HCT116 (cell line): Measurements from ENCODE around the gene HSPB1. TPM values are rescaled to one million over a fixed set of nuclear protein-coding genes. Genes with fewer than 3 reads are reported as not detected.
"Not testable (repeated sequence)": the region's sequence is repeated elsewhere in the genome, so short reads cannot be mapped to it uniquely, and the experiment has no call there.

ENCODE experiments used
- ATAC-seq: fragments of 200-7000 bp; cut with Tn5 transposase; 2 replicates; pipeline ENCODE4 v1.9.1; 2020; ENCODE audit warnings: mild to moderate bottlenecking, moderate library complexity
- BruUV-seq: library from RNA; stranded (reverse); fragments of 400-500 nt; replicated peaks from 2 replicates; lab custom pipeline; 2021; lab: Mats Ljungman, UMichigan
- CTCF ChIA-PET: fragments of 300-600 bp; sonication (Branson Sonifier 250); formaldehyde crosslinking; loops from one replicate; lab custom pipeline; 2021; ENCODE audit warnings: antibody characterized with exemption; lab: Charles Lee
- POLR2A ChIA-PET: fragments of 300-600, 350-600 bp; sonication (Branson Sonifier 250); formaldehyde crosslinking; loops from one replicate; lab custom pipeline; 2021; ENCODE audit warnings: antibody characterized with exemption; lab: Charles Lee
- RAD21 ChIA-PET, 2 experiments: fragments of 300-600 bp; sonication (Branson Sonifier 250); formaldehyde crosslinking; loops; one replicate each; lab custom pipeline; 2023; ENCODE audit warnings: low total read pairs in 2 of 2; ENCODE audit not compliant: uncharacterized antibody in 2 of 2, unreplicated experiment in 2 of 2, low non-redundant PET in 1 of 2; lab: Charles Lee
- DNase-seq: peaks from one replicate; pipeline ENCODE4 v3.0.0-alpha.2; 2010; ENCODE audit warnings: low read depth, low spot score
- H2AFZ ChIP-seq: fragments of 200-600 bp; shearing (Covaris generic), sonication (generic); 2 replicates; pipeline ENCODE4 v1.6.1; 2017; ENCODE audit warnings: low read depth, mixed run types, mixed read lengths, antibody characterized with exemption, low read length; ENCODE audit not compliant: poor library complexity, severe bottlenecking
- H3K27ac ChIP-seq: 2 replicates; pipeline ENCODE4 v1.5.1; 2012; ENCODE audit warnings: low read depth, low read length
- H3K27me3 ChIP-seq: fragments of 200-600 bp; sonication (generic); 2 replicates; pipeline ENCODE4 v1.6.1; 2016; ENCODE audit warnings: mixed run types, low read length, mixed read lengths; ENCODE audit not compliant: insufficient read depth
- H3K36me3 ChIP-seq, 2 experiments: fragments of 200-500 bp in 1 of 2; fragments of 200-600 bp in 1 of 2; sonication (Bioruptor generic) in 1 of 2; sonication (generic) in 1 of 2; 2 replicates each; pipeline versions ENCODE4 v1.5.1 to v1.6.1; 2014 to 2016; ENCODE audit warnings: low read length in 2 of 2, inconsistent platforms in 1 of 2, mixed read lengths in 1 of 2, mixed run types in 1 of 2; ENCODE audit not compliant: insufficient read depth in 2 of 2, control insufficient read depth in 1 of 2
- H3K4me1 ChIP-seq, 2 experiments: fragments of 200-600 bp in 1 of 2; sonication (generic) in 1 of 2; 2 replicates each; pipeline versions ENCODE4 v1.5.1 to v1.6.1; 2012 to 2017; ENCODE audit warnings: low read length in 2 of 2, inconsistent platforms in 1 of 2, mild to moderate bottlenecking in 1 of 2, mixed read lengths in 1 of 2, mixed run types in 1 of 2, moderate library complexity in 1 of 2; ENCODE audit not compliant: insufficient read depth in 2 of 2, control insufficient read depth in 1 of 2
- H3K4me2 ChIP-seq: fragments of 200-600 bp; sonication (generic); 2 replicates; pipeline ENCODE4 v1.6.1; 2017; ENCODE audit warnings: mixed run types, low read length, mixed read lengths
- H3K4me3 ChIP-seq, 2 experiments: fragments of 200-600 bp in 1 of 2; sonication (generic) in 1 of 2; replicated peaks in 1 of 2; 2 replicates each; pipeline ENCODE4 v1.5.1; 2011 to 2016; ENCODE audit warnings: low read length in 2 of 2, control low read depth in 1 of 2, low read depth in 1 of 2, mild to moderate bottlenecking in 1 of 2, mixed read lengths in 1 of 2, mixed run types in 1 of 2
- H3K79me2 ChIP-seq: fragments of 200-600 bp; sonication (generic); 2 replicates; pipeline ENCODE4 v1.6.1; 2017; ENCODE audit warnings: mild to moderate bottlenecking, mixed run types, low read length, moderate library complexity, mixed read lengths; ENCODE audit not compliant: insufficient read depth
- H3K9ac ChIP-seq: fragments of 200-600 bp; sonication (generic); 2 replicates; pipeline ENCODE4 v1.6.1; 2016; ENCODE audit warnings: low read length, mixed read lengths
- H3K9me2 ChIP-seq: fragments of 200-600 bp; sonication (generic), shearing (Covaris generic); 2 replicates; pipeline ENCODE4 v1.6.1; 2017; ENCODE audit warnings: mixed run types, mild to moderate bottlenecking, moderate library complexity; ENCODE audit not compliant: insufficient read depth
- H3K9me3 ChIP-seq, 2 experiments: fragments of 200-500 bp in 1 of 2; fragments of 200-600 bp in 1 of 2; sonication (Bioruptor generic) in 1 of 2; sonication (generic) in 1 of 2; 2 replicates each; pipeline ENCODE4 v1.6.1; 2014 to 2017; ENCODE audit warnings: low read length in 2 of 2, mixed read lengths in 2 of 2, inconsistent platforms in 1 of 2, low read depth in 1 of 2, mild to moderate bottlenecking in 1 of 2, mixed run types in 1 of 2, moderate library complexity in 1 of 2; ENCODE audit not compliant: control insufficient read depth in 1 of 2, insufficient read depth in 1 of 2
- H4K20me1 ChIP-seq: fragments of 200-600 bp; sonication (generic), shearing (Covaris generic); 2 replicates; pipeline ENCODE4 v1.6.1; 2017; ENCODE audit warnings: mixed run types, mild to moderate bottlenecking, moderate library complexity; ENCODE audit not compliant: insufficient read depth
- EZH2phosphoT487 ChIP-seq: fragments of 200-600 bp; IDR thresholded peaks from 2 replicates; pipeline ENCODE4 v1.6.1; 2018; ENCODE audit warnings: antibody characterized with exemption, borderline replicate concordance
- JUND ChIP-seq: IDR thresholded peaks from 2 replicates; pipeline ENCODE4 v1.6.1; 2012
- intact Hi-C: fragments of 100-400 bp; cut with micrococcal nuclease; formaldehyde crosslinking; loops from 2 replicates; pipeline ENCODE4 v1.10.0; 2022
- total RNA-seq: library from RNA; stranded (reverse); gene quantifications from one replicate; pipeline ENCODE4 v1.2.1, GENCODE V29; 2021; ENCODE audit not compliant: unreplicated experiment
- TF ChIP-seq, protein P1 (sequence below): IDR thresholded peaks from 2 replicates; pipeline ENCODE4 v1.6.1; 2012

HSPB1 gene
- total RNA-seq, 1 experiment from 2014 or later = 524 TPM

DNA sequence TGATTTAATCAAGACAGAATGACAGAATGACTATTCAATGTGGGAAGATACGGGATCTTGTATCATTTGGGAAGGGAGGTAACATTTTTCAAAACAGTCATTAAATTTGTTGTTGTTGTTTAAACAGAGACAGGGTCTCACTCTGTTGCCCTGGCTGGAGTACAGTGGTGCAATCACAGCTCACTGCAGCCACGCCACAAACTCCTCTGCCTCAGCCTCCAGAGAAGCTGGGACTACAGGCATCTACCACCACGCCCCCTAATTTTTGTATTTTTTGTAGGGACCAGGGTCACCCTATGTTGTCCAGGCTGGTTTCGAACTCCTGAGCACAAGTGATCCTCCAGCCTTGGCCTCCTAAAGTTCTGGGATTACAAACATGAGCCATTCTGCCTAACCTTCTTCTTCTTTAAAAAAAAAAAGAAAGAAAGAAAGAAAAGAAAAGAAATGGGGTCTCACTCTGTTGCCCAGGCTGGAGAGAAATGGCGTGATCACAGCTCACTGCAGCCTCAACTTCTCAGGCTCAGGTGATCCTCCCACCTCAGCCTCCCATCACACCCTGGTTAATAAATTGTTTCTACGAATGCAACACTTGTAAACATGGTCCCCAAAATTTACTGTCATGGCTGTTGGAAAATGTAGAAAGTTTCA, 32.0 kb downstream of the HSPB1 start (continued):
- TF ChIP-seq, protein P1, sequence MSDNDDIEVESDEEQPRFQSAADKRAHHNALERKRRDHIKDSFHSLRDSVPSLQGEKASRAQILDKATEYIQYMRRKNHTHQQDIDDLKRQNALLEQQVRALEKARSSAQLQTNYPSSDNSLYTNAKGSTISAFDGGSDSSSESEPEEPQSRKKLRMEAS = no peak
- no peak for TF ChIP-seq JUND
- TF ChIP-seq, all 23 proteins: peak for 0

DNA sequence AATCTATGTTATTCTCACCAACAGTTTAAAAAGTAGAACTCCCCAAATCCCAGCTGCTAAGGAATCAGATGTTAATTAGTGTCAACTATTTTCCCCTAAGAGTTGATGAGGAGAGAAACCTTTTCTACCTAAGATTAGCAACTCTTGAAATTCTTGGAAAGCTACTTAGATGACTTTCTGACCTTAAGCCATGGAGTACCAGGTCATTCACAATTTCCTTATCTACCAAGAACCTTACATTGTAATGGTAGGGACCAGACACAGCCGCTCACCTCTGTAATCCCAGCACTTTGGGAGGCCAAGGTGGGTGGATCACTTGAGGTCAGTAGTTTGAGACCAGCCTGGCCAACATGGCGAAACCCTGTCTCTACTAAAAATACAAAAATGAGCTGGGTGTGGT, 32.9 kb downstream of the HSPB1 start:
- POLR2A ChIA-PET, ATAC-seq, H3K27ac ChIP-seq, intact Hi-C loops, H3K4me3 ChIP-seq, H3K9ac ChIP-seq, BruUV-seq, H3K9me3 ChIP-seq, DNase-seq, H3K4me2 ChIP-seq, H2AFZ ChIP-seq, RAD21 ChIA-PET, H3K9me2 ChIP-seq, H3K27me3 ChIP-seq: not testable (repeated sequence)
- H4K20me1 ChIP-seq = peaks cover 31% of the 10 kb centered on the region; the same call in 1 of the 2 replicates
- H3K4me1 ChIP-seq = peaks cover 6 to 22% of the 10 kb centered on the region in 2 experiments
- peaks cover 16 to 17% of the 10 kb centered on the region in 2 experiments; a peak in 3 of 4 replicates for H3K36me3 ChIP-seq
- CTCF ChIA-PET = interaction anchor here (0.6 kb wide), 1 partner anchor 24 kb away, joined by 4 read pairs; no protein-coding TSS in a partner anchor
- peaks cover 100% of the 10 kb centered on the region for H3K79me2 ChIP-seq

DNA sequence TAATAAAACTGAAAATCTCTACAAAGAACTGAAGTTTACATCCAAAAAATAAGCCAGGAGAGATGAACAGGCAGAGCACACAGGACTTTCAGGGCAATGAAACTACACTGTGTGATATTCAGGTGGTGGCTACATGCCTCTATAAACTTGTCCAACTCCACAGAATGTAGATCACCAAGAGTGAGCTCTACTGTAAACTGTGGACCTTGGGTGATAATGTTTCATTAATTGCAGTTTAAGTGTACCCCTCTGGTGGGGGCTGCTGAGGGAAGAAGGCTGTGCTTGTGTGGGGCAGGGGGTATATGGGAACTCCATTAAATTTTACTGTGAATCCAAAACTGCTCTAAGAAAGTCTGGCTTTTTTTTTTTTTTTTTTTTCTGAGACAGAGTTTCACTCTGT, 33.6 kb downstream of the HSPB1 start:
- Histone ChIP-seq H3K9me2 (no peaks in the 10 kb centered on the region), H3K9ac (no peak overlapping the region), H3K4me2 (no peak overlapping the region), H3K27ac (no peak overlapping the region), H3K4me3 (no peak overlapping the region), H4K20me1 (peaks cover 33% of the 10 kb centered on the region; the same call in 1 of the 2 replicates), H3K27me3 (no peaks in the 10 kb centered on the region), H3K79me2 (peaks cover 100% of the 10 kb centered on the region), H2AFZ (no peak overlapping the region), H3K4me1 (peaks cover 10 to 28% of the 10 kb centered on the region in 2 experiments), H3K36me3 (peaks cover 15 to 16% of the 10 kb centered on the region in 2 experiments; a peak in 3 of 4 replicates), H3K9me3 (no peaks in the 10 kb centered on the region)
- intact Hi-C loops = no loop called here
- DNase-seq (no peak), ATAC-seq (no peak)
- no peak for TF ChIP-seq EZH2phosphoT487
- CTCF ChIA-PET = interaction anchor here (0.6 kb wide), 1 partner anchor 24 kb away, joined by 4 read pairs; no protein-coding TSS in a partner anchor
- BruUV-seq = no TSS peak
- RAD21 ChIA-PET = no interaction called here
- POLR2A ChIA-PET = no interaction called here
